Pancreas (tissue), 10 donors: ENCODE results near the gene CPTP. TPM values are rescaled to one million over a fixed set of nuclear protein-coding genes. Genes with fewer than 3 reads are reported as not detected.

Source experiments
- ATAC-seq, 4 donors: fragments of 200-7000 bp; cut with Tn5 transposase; one replicate each; pipeline versions ENCODE4 v1.8.0 to v1.9.1; 2020; ENCODE audit warnings: mild to moderate bottlenecking in 4 of 4, moderate library complexity in 4 of 4
- DNase-seq, 6 donors: peaks; one replicate each; pipeline ENCODE4 v3.0.0-alpha.2; 2020
- FAIRE-seq: peaks from 2 replicates; lab custom pipeline; 2012; peaks lifted over from hg19 to GRCh38; lab: Jason Lieb, UNC
- H3K27ac ChIP-seq, 4 donors: fragments of 200-600 bp; sonication (generic); 1 replicate in 3 of 4; 2 replicates in 1 of 4; pipeline versions ENCODE4 v1.5.0 to v1.8.0; 2020
- H3K27me3 ChIP-seq, 4 donors: fragments of 200-600 bp; one replicate each; pipeline ENCODE4 v1.8.0; 2021
- H3K36me3 ChIP-seq, 3 donors: fragments of 200-600 bp; sonication (generic) in 1 of 3; one replicate each; pipeline versions ENCODE4 v1.5.0 to v1.8.0; 2020 to 2021
- H3K4me1 ChIP-seq, 3 donors: fragments of 200-600 bp; one replicate each; pipeline ENCODE4 v1.8.0; 2021
- H3K4me3 ChIP-seq, 4 donors: fragments of 200-600 bp; sonication (generic) in 2 of 4; one replicate each; pipeline versions ENCODE4 v1.5.0 to v1.8.0; 2020 to 2021
- H3K9me3 ChIP-seq, 4 donors: fragments of 200-600 bp; one replicate each; pipeline ENCODE4 v1.8.0; 2021
- CTCF ChIP-seq, 4 donors: fragments of 200-600 bp; sonication (generic) in 3 of 4; IDR thresholded peaks; one replicate each; pipeline versions ENCODE4 v1.5.0 to v1.8.0; 2021; ENCODE audit warnings: antibody characterized with exemption in 4 of 4
- WGBS, 2 donors: extraction: QIAGEN DNeasy Blood & Tissue Kit; methylation state at CpG; one replicate each; pipeline ENCODE4 v1.1.7; 2013; 5-methylcytosine and 5-hydroxymethylcytosine counted together
- intact Hi-C, 3 donors: fragments of 100-400 bp; cut with DNase I; formaldehyde crosslinking; loops; one replicate each; pipeline versions ENCODE4 v1.11.1 to v1.14.2; 2022
- polyA plus RNA-seq, 2 donors: library from polyadenylated mRNA; stranded (reverse); fragments of 200-250 nt; gene quantifications; one replicate each; pipeline ENCODE4 v1.2.3, GENCODE V29; 2013
- total RNA-seq, 6 donors: library from RNA; stranded (reverse); fragmentation: NEBNext Ultra II Directional in 4 of 6; extraction: Animal tissue kit (Norgen Biotek cat#: 25700) in 4 of 6; gene quantifications; one replicate each; pipeline versions ENCODE4 v1.2.1 to v1.2.4, GENCODE V29; 2021 to 2023
- donor health status: healthy with polysubstance abuse.
- donor health status: DM: no; HTN: no; CAD: no; lungs with moderate emphysema.
- donor health status: DM: no; HTN: no; CAD: no.
- donor health status: control.
- donor health status: control.
- donor health status: Bipolar disorder and iron deficiency.
- donor health status: DM: yes; HTN: yes; CAD: no.
- donor health status: DM: no; HTN: no; CAD: no.
- donor health status: DM: no; HTN: no; CAD: no.
- donor health status: DM: yes; HTN: yes; CAD: no.

CPTP gene
- total and polyA plus RNA-seq, 8 donors, result 8.0 to 22.0 (median 11.2) TPM

- H3K36me3 ChIP-seq, result no peaks in the 10 kb centered on the region
- WGBS, 2 donors, result 57 to 63% methylated on average over 18 to 25 of the region's 25 CpGs
- H3K4me3 ChIP-seq, result peak overlapping the region in 1 of 4 donors; percentile 92
- H3K9me3 ChIP-seq, result no peaks in the 10 kb centered on the region
- peak overlapping the region; percentile 31 to 73 (median 50) for H3K27ac ChIP-seq
- intact Hi-C loops, result no loop called here
- no peak for TF ChIP-seq CTCF (IDR thresholded peaks at IDR 0.05)
- peak in 3 of 6 donors; percentile 49 to 65 (median 50) for DNase-seq
- no peaks in the 10 kb centered on the region for H3K27me3 ChIP-seq
- ATAC-seq, result peak in 1 of 4 donors; percentile 23
- peaks cover 7 to 28% (median 24%) of the 10 kb centered on the region in 3 donors for H3K4me1 ChIP-seq
- no peak for FAIRE-seq
Measured at GRCh38 chr1:1305300-1306069, 19.1 kb upstream of the CPTP start.

- Histone ChIP-seq H3K27me3 (no peaks in the 10 kb centered on the region), H3K27ac (no peak overlapping the region), H3K9me3 (no peaks in the 10 kb centered on the region), H3K4me1 (peaks cover 7 to 28% (median 24%) of the 10 kb centered on the region in 3 donors), H3K36me3 (peaks cover 0 to 4% (median 0%) of the 10 kb centered on the region in 3 donors), H3K4me3 (peak overlapping the region in 1 of 4 donors; percentile 92)
- intact Hi-C loops, result no loop called here
- 43 to 47% methylated on average over 11 of the region's 11 CpGs for WGBS, 2 donors
- ATAC-seq, result no peak
- TF ChIP-seq CTCF (IDR thresholded peaks at IDR 0.05), result no peak
- no peak for DNase-seq
- no peak for FAIRE-seq
Measured at GRCh38 chr1:1306070-1306660, 18.4 kb upstream of the CPTP start.

GRCh38 chr1:1306661-1307260, 17.8 kb upstream of the CPTP start:
- 24% methylated on average over 27 of the region's 27 CpGs for WGBS, 2 donors
- Histone ChIP-seq H3K27ac (no peak overlapping the region), H3K36me3 (peaks cover 0 to 7% (median 2%) of the 10 kb centered on the region in 3 donors), H3K4me3 (peak overlapping the region; percentile 57 to 92 (median 84)), H3K9me3 (no peaks in the 10 kb centered on the region), H3K27me3 (no peaks in the 10 kb centered on the region), H3K4me1 (peaks cover 7 to 28% (median 24%) of the 10 kb centered on the region in 3 donors)
- intact Hi-C loops, result no loop called here
- TF ChIP-seq CTCF (IDR thresholded peaks at IDR 0.05), result no peak
- FAIRE-seq (no peak), DNase-seq (no peak), ATAC-seq (no peak)

GRCh38 chr1:1307261-1307922, 17.2 kb upstream of the CPTP start:
- 1% methylated on average over 65 to 83 of the region's 83 CpGs for WGBS, 2 donors
- peak in 4 of 6 donors; percentile 40 to 77 (median 61) for DNase-seq
- no peak for FAIRE-seq
- no peak for TF ChIP-seq CTCF (IDR thresholded peaks at IDR 0.05)
- H3K27me3 ChIP-seq, result no peaks in the 10 kb centered on the region
- H3K27ac ChIP-seq, result peak overlapping the region in 3 of 4 donors; percentile 27 to 97 (median 41)
- H3K36me3 ChIP-seq, result peaks cover 0 to 9% (median 7%) of the 10 kb centered on the region in 3 donors
- intact Hi-C loops, result no loop called here
- no peak for ATAC-seq
- peak overlapping the region; percentile 57 to 92 (median 84) for H3K4me3 ChIP-seq
- peaks cover 7 to 28% (median 24%) of the 10 kb centered on the region in 3 donors for H3K4me1 ChIP-seq
- no peaks in the 10 kb centered on the region for H3K9me3 ChIP-seq
